GM21360 (cell line): ENCODE results near the gene TMEM178B.
"Not testable (repeated sequence)": the region's sequence is repeated elsewhere in the genome, so short reads cannot be mapped to it uniquely, and the experiment has no call there.

Source experiments
- ATAC-seq: cut with Tn5 transposase; IDR thresholded peaks from one replicate; pipeline ENCODE4 v1.9.1; 2021; ENCODE audit warnings: mild to moderate bottlenecking, moderate library complexity; ENCODE audit not compliant: unreplicated experiment

Gene TMEM178B

GRCh38 chr7:141073641-141074161, at the start of gene TMEM178B:
Gene TMEM178B, plus strand, starts transcription at chr7:141074064.
- no peak for ATAC-seq

- no peak for ATAC-seq
Measured at GRCh38 chr7:141024668-141025067, 49.2 kb upstream of the TMEM178B start.

- ATAC-seq = no peak
Measured at GRCh38 chr7:141027043-141027442, 46.8 kb upstream of the TMEM178B start.

GRCh38 chr7:141028767-141029166, 45.1 kb upstream of the TMEM178B start:
- ATAC-seq = no peak

- not testable (repeated sequence) for ATAC-seq
Measured at GRCh38 chr7:141032539-141033323, 41.1 kb upstream of the TMEM178B start.

GRCh38 chr7:141038100-141038499, 35.8 kb upstream of the TMEM178B start:
- ATAC-seq = not testable (repeated sequence)

GRCh38 chr7:141039376-141039775, 34.5 kb upstream of the TMEM178B start:
- no peak for ATAC-seq

- ATAC-seq = no peak
Measured at GRCh38 chr7:141042222-141043193, 31.4 kb upstream of the TMEM178B start.

- no peak for ATAC-seq
Measured at GRCh38 chr7:141043616-141044015, 30.2 kb upstream of the TMEM178B start.

- ATAC-seq = no peak
Measured at GRCh38 chr7:141045126-141045841, 28.6 kb upstream of the TMEM178B start.

GRCh38 chr7:141045842-141046620, 27.8 kb upstream of the TMEM178B start:
- ATAC-seq = no peak

GRCh38 chr7:141053626-141054025, 20.2 kb upstream of the TMEM178B start:
- no peak for ATAC-seq

GRCh38 chr7:141055146-141055545, 18.7 kb upstream of the TMEM178B start:
- ATAC-seq = no peak

GRCh38 chr7:141057788-141058187, 16.1 kb upstream of the TMEM178B start:
- no peak for ATAC-seq

- ATAC-seq = not testable (repeated sequence)
Measured at GRCh38 chr7:141067856-141068255, 6.0 kb upstream of the TMEM178B start.

- ATAC-seq = no peak
Measured at GRCh38 chr7:141071260-141071854, 2.5 kb upstream of the TMEM178B start.

- ATAC-seq = no peak
Measured at GRCh38 chr7:141071855-141072547, 1.9 kb upstream of the TMEM178B start.

GRCh38 chr7:141072548-141073172, 1.2 kb upstream of the TMEM178B start:
- ATAC-seq = no peak
